HFF-Myc (cell line): ENCODE measurements around the gene ACYP1.

ENCODE experiments used
- DNase-seq: peaks from one replicate; pipeline ENCODE4 v3.0.0-alpha.2; 2011; ENCODE audit warnings: low read depth; ENCODE audit errors: extremely low read depth
- H3K4me3 ChIP-seq: replicated peaks from 2 replicates; pipeline ENCODE4 v1.5.1; 2011; ENCODE audit warnings: low read depth, mild to moderate bottlenecking, control low read depth, low read length
- TF ChIP-seq, protein P1 (sequence below): IDR thresholded peaks from 2 replicates; pipeline ENCODE4 v1.5.1; 2012; ENCODE audit warnings: mild to moderate bottlenecking, low read depth, low read length, control low read depth; ENCODE audit errors: missing control alignments

The ACYP1 gene

DNA sequence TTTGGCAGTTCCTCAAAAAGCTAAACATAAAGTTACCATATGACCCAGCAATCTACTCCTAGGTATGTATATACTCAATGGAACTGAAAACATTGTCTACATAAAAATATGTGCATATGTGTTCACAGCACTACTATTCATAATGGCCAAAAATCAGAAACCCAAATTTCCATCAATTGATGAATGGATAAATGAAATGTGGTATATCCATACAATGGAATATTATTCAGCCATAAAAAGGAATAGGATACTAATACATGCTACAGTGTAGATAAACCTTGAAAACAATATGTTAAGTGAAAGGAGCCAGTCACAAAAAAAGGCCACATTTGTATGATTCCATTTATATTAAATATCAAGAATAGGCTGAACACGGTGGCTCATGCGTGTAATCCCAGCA lies 3.4 kb downstream of the ACYP1 start:
- DNase-seq: no peak

DNA sequence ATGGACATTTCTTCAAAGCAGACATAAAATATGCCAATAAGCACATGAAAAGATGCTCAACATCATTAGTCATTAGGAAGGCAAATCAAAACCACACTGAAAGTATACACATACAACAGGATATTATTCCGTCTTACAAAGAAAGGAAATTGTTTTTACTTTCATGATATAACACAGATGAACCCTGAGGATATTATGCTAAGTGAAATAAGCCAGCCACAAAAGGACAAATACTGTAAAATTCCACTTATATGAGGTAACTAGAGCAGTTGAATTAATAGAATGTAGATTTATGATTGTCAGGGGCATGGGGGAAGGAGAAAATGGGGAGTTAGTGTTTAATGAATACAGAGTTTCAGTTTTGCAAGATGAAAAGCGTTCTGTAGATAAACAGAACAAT lies 4.2 kb downstream of the ACYP1 start:
- TF ChIP-seq, protein P1, sequence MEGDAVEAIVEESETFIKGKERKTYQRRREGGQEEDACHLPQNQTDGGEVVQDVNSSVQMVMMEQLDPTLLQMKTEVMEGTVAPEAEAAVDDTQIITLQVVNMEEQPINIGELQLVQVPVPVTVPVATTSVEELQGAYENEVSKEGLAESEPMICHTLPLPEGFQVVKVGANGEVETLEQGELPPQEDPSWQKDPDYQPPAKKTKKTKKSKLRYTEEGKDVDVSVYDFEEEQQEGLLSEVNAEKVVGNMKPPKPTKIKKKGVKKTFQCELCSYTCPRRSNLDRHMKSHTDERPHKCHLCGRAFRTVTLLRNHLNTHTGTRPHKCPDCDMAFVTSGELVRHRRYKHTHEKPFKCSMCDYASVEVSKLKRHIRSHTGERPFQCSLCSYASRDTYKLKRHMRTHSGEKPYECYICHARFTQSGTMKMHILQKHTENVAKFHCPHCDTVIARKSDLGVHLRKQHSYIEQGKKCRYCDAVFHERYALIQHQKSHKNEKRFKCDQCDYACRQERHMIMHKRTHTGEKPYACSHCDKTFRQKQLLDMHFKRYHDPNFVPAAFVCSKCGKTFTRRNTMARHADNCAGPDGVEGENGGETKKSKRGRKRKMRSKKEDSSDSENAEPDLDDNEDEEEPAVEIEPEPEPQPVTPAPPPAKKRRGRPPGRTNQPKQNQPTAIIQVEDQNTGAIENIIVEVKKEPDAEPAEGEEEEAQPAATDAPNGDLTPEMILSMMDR: no peak
- H3K4me3 ChIP-seq: no peak overlapping the region
- DNase-seq: no peak

More for the DNA sequence above, 3.4 kb downstream of the ACYP1 start:
- H3K4me3 ChIP-seq: no peak overlapping the region
- TF ChIP-seq, protein P1: no peak

DNA sequence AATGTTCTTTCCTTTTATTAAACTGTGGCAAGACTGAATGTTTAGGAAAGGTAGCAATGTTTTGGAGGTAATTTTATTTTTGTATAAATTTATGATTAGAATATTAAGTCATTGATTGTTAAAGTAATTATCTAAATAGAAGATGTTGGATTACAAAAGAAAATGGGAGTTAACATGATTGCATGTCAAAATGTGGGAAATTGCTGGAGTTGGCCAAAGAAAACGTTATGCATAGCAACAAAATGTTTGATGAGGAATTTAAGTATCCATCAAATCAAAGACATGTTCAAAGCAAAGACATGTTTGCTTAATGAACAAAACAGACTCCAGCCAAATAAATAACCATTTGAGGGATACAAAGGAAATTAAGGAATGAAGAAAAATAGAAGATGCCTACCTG lies 9.4 kb downstream of the ACYP1 start:
- no peak overlapping the region for H3K4me3 ChIP-seq
- TF ChIP-seq, protein P1: no peak
- DNase-seq: no peak

DNA sequence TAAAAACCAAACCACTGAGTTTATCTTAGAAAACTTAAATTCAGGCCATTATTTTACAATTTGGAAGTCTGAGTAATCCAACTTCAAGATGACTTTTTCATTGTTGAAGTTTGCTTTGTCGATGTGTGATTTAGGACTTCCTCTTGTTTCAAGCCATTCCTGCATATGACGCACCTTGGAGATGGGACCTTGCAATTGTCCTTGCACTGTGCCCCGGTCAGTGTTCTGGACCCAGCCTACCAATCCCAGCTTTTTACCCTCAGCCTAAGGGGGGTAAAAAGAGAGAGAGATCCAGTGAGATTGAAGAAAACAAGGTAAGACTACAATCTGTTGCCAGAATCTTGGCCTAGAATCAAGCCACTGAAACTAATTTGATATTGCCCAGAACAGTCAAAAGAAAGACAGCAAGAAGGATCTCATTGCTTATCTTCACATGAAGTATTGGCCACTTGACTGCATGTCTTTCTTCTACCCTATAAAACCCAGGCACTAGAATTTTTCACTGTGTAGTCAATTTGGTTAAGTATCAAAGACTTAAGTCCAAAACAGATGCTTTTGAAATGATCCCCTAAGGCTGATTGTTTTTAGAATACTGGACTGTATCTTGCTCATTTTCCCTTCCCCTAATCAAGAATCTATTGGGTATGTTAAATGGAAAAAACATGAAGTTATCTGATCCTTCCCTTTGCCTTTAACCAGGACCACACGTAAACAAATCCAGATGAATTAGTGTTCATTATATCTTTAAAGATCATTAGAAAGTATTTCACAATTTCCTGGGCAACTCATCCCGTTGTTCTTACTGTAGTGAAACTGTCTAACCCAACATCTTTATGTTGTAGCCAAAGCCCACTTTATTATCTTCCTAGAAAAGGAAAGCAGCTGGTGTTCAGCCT lies 10.2 kb downstream of the ACYP1 start:
- TF ChIP-seq, protein P1: no peak
- H3K4me3 ChIP-seq: no peak overlapping the region
- DNase-seq: no peak

DNA sequence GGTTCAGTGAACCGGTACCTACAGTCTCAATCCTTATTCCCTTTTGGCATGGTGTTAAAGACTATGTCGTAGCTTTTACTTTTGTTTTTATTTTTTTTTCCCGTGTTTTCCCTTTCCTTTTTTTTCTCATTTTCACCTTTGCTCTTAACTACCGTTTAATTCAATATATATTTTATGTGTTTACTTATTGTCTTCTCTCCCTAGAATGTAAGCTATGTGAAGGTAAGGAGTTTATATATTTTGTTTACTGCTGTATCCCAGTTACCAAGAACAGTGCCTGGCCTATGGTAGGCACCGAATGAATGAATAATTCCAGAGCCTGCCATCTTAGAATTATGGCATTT lies 12.3 kb downstream of the ACYP1 start:
- TF ChIP-seq, protein P1: no peak
- peak overlapping the region; percentile 47 for H3K4me3 ChIP-seq
- no peak for DNase-seq

DNA sequence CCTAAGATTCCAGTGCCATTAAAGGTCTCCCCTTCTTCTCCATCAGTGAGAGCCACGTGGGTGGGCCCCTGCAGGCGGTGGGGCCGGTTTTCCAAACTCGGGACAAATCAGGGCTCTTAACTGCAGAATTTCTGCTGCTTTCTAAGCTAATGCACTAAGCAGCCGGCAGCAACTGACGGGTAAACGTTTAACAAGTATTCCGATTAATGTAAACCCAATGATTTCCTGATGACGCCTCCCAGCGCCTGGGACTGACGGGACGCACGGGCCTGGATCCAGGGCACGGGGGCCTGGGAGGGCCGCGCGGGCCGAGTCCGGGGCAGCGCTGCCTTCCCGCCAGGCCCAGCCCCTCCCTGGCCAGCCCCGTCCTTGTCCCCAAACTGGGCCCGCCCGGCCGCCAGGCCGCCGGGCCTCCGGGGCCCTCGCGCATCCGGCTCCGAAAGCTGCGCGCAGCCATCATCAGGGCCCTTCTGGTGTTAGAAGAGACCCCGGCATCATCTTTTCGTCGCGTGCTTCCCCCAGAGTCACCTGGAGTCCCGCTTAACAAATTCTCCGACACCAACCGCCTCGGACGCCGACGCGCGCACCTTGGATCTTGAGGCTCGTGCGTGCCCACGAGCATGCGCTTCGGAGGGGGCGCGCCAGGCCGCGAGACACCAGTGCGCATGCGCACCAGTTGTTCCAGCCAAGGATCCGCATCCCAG lies 12.8 kb downstream of the ACYP1 start, which contains the start of gene MLH3:
TSS of gene MLH3 (minus strand) at position 616 of the 704 bp plus-strand sequence. CDS start 1,812 bp downstream, outside the sequence.
- TF ChIP-seq, protein P1: no peak
- DNase-seq: no peak
- peak within 1 kb of the TSS; percentile 47 for H3K4me3 ChIP-seq
